GM18505 (cell line): ENCODE measurements around the gene ANKRD61.
"Not testable (repeated sequence)": the region's sequence is repeated elsewhere in the genome, so short reads cannot be mapped to it uniquely, and the experiment has no call there.

Experiments
- ATAC-seq: cut with Tn5 transposase; IDR thresholded peaks from one replicate; pipeline ENCODE4 v1.9.1; 2021; ENCODE audit not compliant: unreplicated experiment
- POLR2A ChIP-seq: IDR thresholded peaks from 4 replicates; pipeline ENCODE4 v1.6.1; 2011; ENCODE audit warnings: borderline replicate concordance; ENCODE audit not compliant: insufficient read depth, insufficient read length; ENCODE audit errors: extremely low read depth

Gene ANKRD61

GRCh38 chr7:6030988-6031387, at the start of gene ANKRD61:
ANKRD61 (plus strand) TSS chr7:6031376; CDS start chr7:6031376, 0 bp downstream.
- TF ChIP-seq POLR2A: no peak
- no peak for ATAC-seq

- ATAC-seq: not testable (repeated sequence)
These were observed 44.1 kb upstream of the ANKRD61 start for GRCh38 chr7:5987061-5987460.

GRCh38 chr7:5997210-5997808, 33.9 kb upstream of the ANKRD61 start:
- no peak for ATAC-seq
- no peak for TF ChIP-seq POLR2A

- no peak for TF ChIP-seq POLR2A
- ATAC-seq: no peak
These were observed 23.8 kb upstream of the ANKRD61 start for GRCh38 chr7:6007386-6007785.

- not testable (repeated sequence) for ATAC-seq
These were observed 23.2 kb upstream of the ANKRD61 start for GRCh38 chr7:6007835-6008590.

GRCh38 chr7:6008668-6009611, 22.2 kb upstream of the ANKRD61 start, which contains the start of the genes AIMP2 and PMS2:
AIMP2 (plus strand) TSS chr7:6009272; CDS start chr7:6009364, 92 bp downstream.
PMS2 (minus strand) TSS chr7:6009049; CDS start chr7:6009019, 30 bp downstream.
- TF ChIP-seq POLR2A: peak; percentile 85
- peak; percentile 92 for ATAC-seq

GRCh38 chr7:6010370-6010769, 20.8 kb upstream of the ANKRD61 start:
- not testable (repeated sequence) for ATAC-seq

- TF ChIP-seq POLR2A: no peak
- ATAC-seq: no peak
These were observed 19.6 kb upstream of the ANKRD61 start for GRCh38 chr7:6011541-6011940.

GRCh38 chr7:6012355-6013104, 18.6 kb upstream of the ANKRD61 start:
- TF ChIP-seq POLR2A: no peak
- no peak for ATAC-seq

- ATAC-seq: no peak
- TF ChIP-seq POLR2A: no peak
These were observed 15.1 kb upstream of the ANKRD61 start for GRCh38 chr7:6015917-6016652.

GRCh38 chr7:6016653-6016966, 14.6 kb upstream of the ANKRD61 start:
- ATAC-seq: no peak
- no peak for TF ChIP-seq POLR2A

GRCh38 chr7:6020371-6021286, 10.5 kb upstream of the ANKRD61 start:
- no peak for TF ChIP-seq POLR2A
- ATAC-seq: no peak

- no peak for ATAC-seq
- no peak for TF ChIP-seq POLR2A
These were observed 8.5 kb upstream of the ANKRD61 start for GRCh38 chr7:6022707-6023106.
